Astrocyte of the spinal cord (primary cell): ENCODE measurements around the gene NRARP.

ENCODE experiments used
- DNase-seq: peaks from one replicate; pipeline ENCODE4 v3.0.0; 2011; ENCODE audit warnings: low read depth, low spot score
- H3K4me3 ChIP-seq: 2 replicates; pipeline ENCODE4 v1.5.1; 2011; ENCODE audit warnings: low read depth, mild to moderate bottlenecking, low read length, moderate library complexity
- in situ Hi-C: cut with HindIII; loops from 2 replicates; pipeline ENCODE4 v1.10.0; 2017; ENCODE audit warnings: low sequenced_read_pairs
- TF ChIP-seq, protein P1 (sequence below): IDR thresholded peaks from 2 replicates; pipeline ENCODE4 v1.5.1; 2012; ENCODE audit warnings: low read depth, mild to moderate bottlenecking, low read length, inconsistent platforms

The NRARP gene

DNA sequence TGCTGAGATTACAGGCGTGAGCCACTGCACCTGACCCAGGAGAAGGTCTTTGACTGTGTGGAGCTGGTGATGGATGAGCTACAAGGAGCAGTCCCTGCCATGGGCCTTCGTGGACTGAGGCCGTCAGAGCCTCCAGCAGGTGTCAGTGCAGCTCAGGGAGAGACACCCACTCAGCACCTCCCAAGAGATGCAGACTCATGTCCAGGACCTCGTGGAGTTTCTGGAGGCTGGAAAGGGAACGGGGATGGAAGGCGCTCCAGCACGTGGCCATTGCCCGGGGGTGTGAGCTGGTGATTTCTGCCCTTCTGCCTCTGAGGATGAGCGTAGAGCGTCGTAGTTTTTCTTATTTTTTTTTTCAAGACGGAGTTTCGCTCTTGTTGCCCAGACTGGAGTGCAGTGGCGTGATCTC, 15.1 kb downstream of the NRARP start:
- peak; percentile 58 for DNase-seq
- in situ Hi-C loops: no loop called here
- TF ChIP-seq, protein P1, sequence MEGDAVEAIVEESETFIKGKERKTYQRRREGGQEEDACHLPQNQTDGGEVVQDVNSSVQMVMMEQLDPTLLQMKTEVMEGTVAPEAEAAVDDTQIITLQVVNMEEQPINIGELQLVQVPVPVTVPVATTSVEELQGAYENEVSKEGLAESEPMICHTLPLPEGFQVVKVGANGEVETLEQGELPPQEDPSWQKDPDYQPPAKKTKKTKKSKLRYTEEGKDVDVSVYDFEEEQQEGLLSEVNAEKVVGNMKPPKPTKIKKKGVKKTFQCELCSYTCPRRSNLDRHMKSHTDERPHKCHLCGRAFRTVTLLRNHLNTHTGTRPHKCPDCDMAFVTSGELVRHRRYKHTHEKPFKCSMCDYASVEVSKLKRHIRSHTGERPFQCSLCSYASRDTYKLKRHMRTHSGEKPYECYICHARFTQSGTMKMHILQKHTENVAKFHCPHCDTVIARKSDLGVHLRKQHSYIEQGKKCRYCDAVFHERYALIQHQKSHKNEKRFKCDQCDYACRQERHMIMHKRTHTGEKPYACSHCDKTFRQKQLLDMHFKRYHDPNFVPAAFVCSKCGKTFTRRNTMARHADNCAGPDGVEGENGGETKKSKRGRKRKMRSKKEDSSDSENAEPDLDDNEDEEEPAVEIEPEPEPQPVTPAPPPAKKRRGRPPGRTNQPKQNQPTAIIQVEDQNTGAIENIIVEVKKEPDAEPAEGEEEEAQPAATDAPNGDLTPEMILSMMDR: peak; percentile 72
- no peak overlapping the region for H3K4me3 ChIP-seq

DNA sequence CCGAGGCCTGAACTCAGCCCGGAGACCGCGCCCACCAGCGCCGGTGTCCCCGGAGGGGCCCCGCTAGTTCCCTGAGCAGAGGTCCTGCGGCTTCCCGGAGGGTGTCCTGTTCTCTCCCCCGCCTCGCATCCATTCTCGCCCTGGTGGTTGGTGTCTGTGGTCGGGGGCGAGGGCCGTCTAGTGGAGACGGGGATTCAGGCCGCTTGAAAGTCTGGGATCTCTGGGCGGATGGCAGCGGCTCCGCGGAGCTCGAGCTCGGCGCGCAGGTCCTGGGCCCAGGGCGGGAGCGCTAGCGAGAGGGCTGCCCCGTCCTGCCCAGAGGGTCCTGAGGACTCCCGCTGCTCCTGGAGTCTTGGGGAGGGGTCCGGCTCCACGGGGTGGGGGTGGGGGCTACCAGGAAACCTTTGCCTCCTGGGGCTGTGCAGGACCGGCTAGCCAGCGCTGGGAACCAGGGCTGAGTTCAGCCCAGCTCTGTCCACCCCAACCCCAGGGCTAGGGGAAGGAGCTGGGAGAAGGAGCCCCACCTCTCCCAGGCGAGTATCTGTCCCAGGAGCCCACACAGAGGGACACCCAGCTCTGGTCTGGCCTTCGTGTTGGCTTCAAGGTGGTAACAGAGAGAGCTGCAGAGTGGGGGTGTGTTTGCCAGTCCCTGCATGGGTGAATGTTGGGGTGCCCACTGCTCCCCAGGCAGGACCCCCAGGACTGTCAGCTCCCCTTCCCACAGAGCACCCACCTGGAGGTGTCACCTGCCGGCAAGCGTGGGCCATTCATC, 20.5 kb downstream of the NRARP start:
- no peak overlapping the region for H3K4me3 ChIP-seq
- DNase-seq: no peak
- TF ChIP-seq, protein P1: no peak
- in situ Hi-C loops: no loop called here

DNA sequence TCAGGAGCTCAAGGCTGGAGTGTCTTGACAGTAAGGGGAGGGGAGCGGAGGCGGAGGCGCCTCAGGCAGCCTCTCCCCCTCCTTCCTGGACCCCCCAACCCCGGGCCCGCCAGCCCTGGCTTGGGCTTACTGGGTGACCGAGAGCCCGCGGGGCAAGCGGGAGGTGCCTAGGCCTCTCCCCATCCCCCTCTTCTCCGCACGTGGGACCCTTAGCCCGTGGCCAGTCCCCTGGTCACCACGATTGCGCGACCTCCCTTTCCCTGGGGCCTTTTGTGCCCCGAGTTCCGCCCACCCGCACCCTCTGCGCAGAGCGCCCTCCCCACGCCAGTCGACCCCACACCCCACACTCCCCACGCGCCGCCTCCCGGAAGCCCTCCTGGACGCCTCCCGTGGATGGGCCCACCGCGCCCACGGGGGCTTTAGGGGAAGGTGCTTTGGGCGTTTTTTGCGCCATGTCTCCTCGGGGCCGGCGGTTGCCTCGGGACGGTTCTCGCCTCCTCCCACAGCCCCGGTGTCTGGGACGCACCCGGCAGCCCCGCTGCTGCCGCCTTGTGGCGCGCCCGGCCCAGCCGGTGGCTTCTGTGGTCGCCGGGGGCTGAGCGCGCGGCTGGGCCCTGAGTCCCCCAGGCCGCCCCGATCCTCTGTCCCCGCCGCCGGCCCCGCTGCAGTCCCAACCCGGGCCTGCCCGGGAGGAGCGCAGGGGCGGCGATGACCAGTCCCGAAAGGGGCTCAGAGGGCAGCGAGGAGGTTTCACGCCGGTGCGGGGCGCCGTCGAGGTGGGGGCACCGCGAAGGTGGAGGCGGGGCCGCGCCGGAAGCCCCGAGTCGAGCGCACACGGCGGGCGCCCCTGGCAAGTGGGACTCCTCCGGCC, 21.4 kb downstream of the NRARP start:
- no peak for DNase-seq
- TF ChIP-seq, protein P1: peak; percentile 50
- no peak overlapping the region for H3K4me3 ChIP-seq
- in situ Hi-C loops: no loop called here

DNA sequence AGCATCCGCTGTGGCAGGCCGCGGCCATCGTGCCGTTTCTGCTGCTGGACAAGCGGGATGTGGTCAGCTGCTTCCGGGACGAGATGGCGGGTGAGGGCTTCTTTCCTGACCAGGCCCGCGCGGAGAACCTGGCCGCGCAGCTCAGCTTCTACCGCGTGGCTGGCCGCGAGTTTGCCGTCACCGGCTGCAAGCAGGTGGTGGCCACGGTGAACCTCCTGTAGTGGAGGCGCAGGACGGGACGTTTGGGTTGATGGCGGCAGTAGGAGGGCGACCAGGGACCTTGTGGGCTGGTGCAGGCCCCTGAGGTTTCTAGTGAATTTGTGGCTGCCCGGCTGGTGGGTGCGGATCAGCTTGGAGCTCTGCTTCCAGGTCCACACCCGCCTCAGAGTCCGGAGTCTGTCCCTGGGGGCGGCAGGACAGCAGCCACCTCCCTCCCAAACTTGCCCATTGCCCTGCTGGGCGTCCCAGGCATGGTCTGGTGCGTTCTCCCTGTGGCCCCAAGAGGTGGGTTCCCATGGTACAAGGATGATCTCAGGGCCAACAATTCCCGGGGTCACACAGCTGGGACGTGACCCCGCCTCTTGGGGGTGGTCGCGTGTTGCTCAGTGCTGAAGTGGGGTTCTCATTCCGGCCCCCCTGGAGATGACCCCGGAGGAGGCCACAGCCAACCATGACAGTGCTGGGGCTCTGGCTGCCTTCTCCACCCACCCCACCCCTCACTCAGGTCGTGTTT, 22.2 kb downstream of the NRARP start:
- in situ Hi-C loops: no loop called here
- no peak for DNase-seq
- H3K4me3 ChIP-seq: no peak overlapping the region
- TF ChIP-seq, protein P1: no peak

DNA sequence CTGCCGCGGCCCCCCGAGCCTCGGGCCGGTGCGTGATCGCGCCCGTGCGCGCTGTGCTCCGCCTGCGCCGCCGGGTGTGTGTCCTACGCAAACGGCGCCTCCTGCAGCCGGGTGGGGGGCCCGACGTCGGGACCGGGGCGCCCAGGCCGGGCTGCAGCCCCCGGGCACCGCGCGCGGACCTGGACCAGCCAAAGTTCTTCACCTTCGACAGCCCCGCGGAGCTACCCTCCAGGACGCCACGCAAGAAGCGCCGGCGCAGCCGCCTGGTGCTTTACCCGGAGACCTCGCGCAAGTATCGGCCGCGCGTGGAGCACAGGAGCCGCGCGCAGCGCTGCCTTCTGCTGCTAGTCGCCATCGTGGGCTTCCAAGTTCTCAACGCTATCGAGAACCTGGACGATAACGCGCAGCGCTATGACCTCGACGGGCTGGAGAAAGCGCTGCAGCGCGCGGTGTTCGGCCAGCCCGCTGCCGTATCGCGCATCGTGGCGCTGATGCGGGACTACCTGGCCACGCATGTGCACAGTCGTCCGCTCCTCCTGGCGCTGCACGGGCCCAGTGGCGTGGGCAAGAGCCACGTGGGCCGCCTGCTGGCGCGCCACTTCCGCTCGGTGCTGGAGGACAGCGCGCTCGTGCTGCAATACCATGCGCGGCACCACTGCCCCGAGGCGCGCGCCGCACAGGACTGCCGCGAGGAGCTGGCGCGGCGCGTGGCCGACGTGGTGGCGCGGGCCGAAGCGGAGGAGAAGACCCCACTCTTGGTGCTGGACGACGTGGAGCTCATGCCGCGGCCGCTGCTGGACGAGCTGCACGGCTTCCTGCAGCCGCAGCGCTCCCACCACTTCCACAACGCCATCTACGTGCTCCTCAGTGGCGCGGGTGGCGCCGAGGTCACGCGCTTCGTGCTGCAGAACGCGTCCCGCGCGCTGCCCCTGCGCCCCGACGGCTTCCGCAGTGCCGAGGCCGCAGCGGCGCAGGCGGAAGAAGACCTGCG, 23.1 kb downstream of the NRARP start:
- H3K4me3 ChIP-seq: peak overlapping the region; percentile 65
- TF ChIP-seq, protein P1: no peak
- DNase-seq: no peak
- in situ Hi-C loops: no loop called here
